GM12878 (cell line): Measurements from ENCODE around the gene CUEDC1. TPM values are rescaled to one million over a fixed set of nuclear protein-coding genes. Genes with fewer than 3 reads are reported as not detected.

Experiments
- ATAC-seq: fragments of 200-7000 bp; cut with Tn5 transposase; 3 replicates; pipeline ENCODE4 v1.9.1; 2020; ENCODE audit warnings: mild to moderate bottlenecking, moderate library complexity
- BruUV-seq: library from RNA; stranded (reverse); fragments of 400-500 nt; replicated peaks from 2 replicates; lab custom pipeline; 2021; lab: Mats Ljungman, UMichigan
- CTCF ChIA-PET: fragments of 300-600 bp; sonication (Branson Sonifier 250); formaldehyde crosslinking; extraction: SDS; loops from one replicate; lab custom pipeline; 2021; ENCODE audit warnings: inconsistent platforms; lab: Yijun Ruan, JAX
- POLR2A ChIA-PET: fragments of 350-600 bp; formaldehyde crosslinking; extraction: SDS; loops from one replicate; lab custom pipeline; 2021; ENCODE audit warnings: inconsistent platforms; lab: Charles Lee
- RAD21 ChIA-PET: fragments of 300-600 bp; sonication (Branson Sonifier 250); formaldehyde crosslinking; loops from one replicate; lab custom pipeline; 2023; ENCODE audit warnings: antibody characterized with exemption; ENCODE audit not compliant: unreplicated experiment; lab: Charles Lee
- SMC1A ChIA-PET: fragments of 300-600 bp; sonication (Branson Sonifier 250); formaldehyde crosslinking; loops from one replicate; lab custom pipeline; 2023; ENCODE audit not compliant: unreplicated experiment, uncharacterized antibody; lab: Charles Lee
- DNase-seq: peaks from one replicate; pipeline ENCODE4 v3.0.0-alpha.2; 2011; ENCODE audit warnings: low read depth, low spot score
- FAIRE-seq: peaks from 3 replicates; lab custom pipeline; 2011; peaks lifted over from hg19 to GRCh38; lab: Jason Lieb, UNC
- H2AFZ ChIP-seq: 2 replicates; pipeline ENCODE4 v1.6.0; 2011; ENCODE audit warnings: low read depth, low read length, control low read depth; ENCODE audit not compliant: control insufficient read depth
- H3K27ac ChIP-seq: 2 replicates; pipeline ENCODE4 v1.5.1; 2011; ENCODE audit warnings: control low read depth; ENCODE audit not compliant: control insufficient read depth, insufficient read depth
- H3K27me3 ChIP-seq, 2 experiments: replicated peaks in 1 of 2; 2 replicates each; pipeline versions ENCODE4 v1.6.0 to v1.6.1; 2011; ENCODE audit warnings: low read length in 1 of 2; ENCODE audit not compliant: control insufficient read depth in 2 of 2, insufficient read depth in 2 of 2
- H3K36me3 ChIP-seq, 2 experiments: 2 replicates each; pipeline ENCODE4 v1.5.1; 2011; ENCODE audit warnings: low read length in 1 of 2; ENCODE audit not compliant: control insufficient read depth in 2 of 2, insufficient read depth in 2 of 2
- H3K4me1 ChIP-seq: 2 replicates; pipeline ENCODE4 v1.6.1; 2011; ENCODE audit warnings: mild to moderate bottlenecking, low read length, moderate library complexity, mixed read lengths; ENCODE audit not compliant: control insufficient read depth, insufficient read depth
- H3K4me2 ChIP-seq: 2 replicates; pipeline ENCODE4 v1.6.0; 2011; ENCODE audit warnings: control low read depth; ENCODE audit not compliant: control insufficient read depth, insufficient read depth
- H3K4me3 ChIP-seq: fragments of 200-600 bp; sonication (generic); 2 replicates; pipeline ENCODE4 v1.5.1; 2016
- H3K79me2 ChIP-seq: 2 replicates; pipeline ENCODE4 v1.6.0; 2011; ENCODE audit warnings: low read length; ENCODE audit not compliant: control insufficient read depth, insufficient read depth
- H3K9ac ChIP-seq: 2 replicates; pipeline ENCODE4 v1.8.0; 2011; ENCODE audit warnings: low read length, control low read depth, mixed read lengths; ENCODE audit not compliant: control insufficient read depth, insufficient read depth
- H3K9me3 ChIP-seq: replicated peaks from 3 replicates; pipeline ENCODE4 v1.5.1; 2011; ENCODE audit warnings: mild to moderate bottlenecking, low read length; ENCODE audit not compliant: control insufficient read depth, insufficient read depth
- H4K20me1 ChIP-seq: 2 replicates; pipeline ENCODE4 v1.6.0; 2011; ENCODE audit not compliant: control insufficient read depth, insufficient read depth
- BMI1 ChIP-seq: fragments of 450-650 bp; IDR thresholded peaks from 2 replicates; pipeline ENCODE4 v1.6.1; 2016; ENCODE audit warnings: mild to moderate bottlenecking, moderate library complexity, borderline replicate concordance
- CREM ChIP-seq: IDR thresholded peaks from 2 replicates; pipeline ENCODE4 v1.6.1; 2014; ENCODE audit warnings: antibody characterized with exemption, low read depth
- E2F4 ChIP-seq: IDR thresholded peaks from 2 replicates; pipeline ENCODE4 v1.6.1; 2012; ENCODE audit warnings: low read depth, low read length, improper control_type of control experiment
- EGR1 ChIP-seq, 2 experiments: IDR thresholded peaks; 1 replicate in 1 of 2; 2 replicates in 1 of 2; pipeline ENCODE4 v1.6.1; 2011 to 2012; ENCODE audit warnings: low read depth in 2 of 2, low read length in 2 of 2, borderline replicate concordance in 1 of 2, mild to moderate bottlenecking in 1 of 2, moderate library complexity in 1 of 2
- FOS ChIP-seq: IDR thresholded peaks from 3 replicates; pipeline ENCODE4 v1.6.1; 2011; ENCODE audit warnings: borderline replicate concordance; ENCODE audit not compliant: insufficient read length; ENCODE audit errors: extremely low read depth
- FOXM1 ChIP-seq: IDR thresholded peaks from 2 replicates; pipeline ENCODE4 v1.6.1; 2012; ENCODE audit warnings: low read depth, mild to moderate bottlenecking, inconsistent platforms, low read length, moderate library complexity
- MTA2 ChIP-seq: fragments of 450-650 bp; IDR thresholded peaks from 2 replicates; pipeline ENCODE4 v1.6.1; 2016; ENCODE audit warnings: low read depth, mild to moderate bottlenecking, moderate library complexity
- PAX5 ChIP-seq: IDR thresholded peaks from 2 replicates; pipeline ENCODE4 v1.6.1; 2011; ENCODE audit warnings: low read depth, low read length, borderline replicate concordance
- PBX3 ChIP-seq: IDR thresholded peaks from 2 replicates; pipeline ENCODE4 v1.6.1; 2011; ENCODE audit warnings: mild to moderate bottlenecking, low read depth, low read length, moderate library complexity; ENCODE audit not compliant: insufficient replicate concordance
- SMAD5 ChIP-seq: IDR thresholded peaks from 2 replicates; pipeline ENCODE4 v1.6.1; 2016; ENCODE audit warnings: antibody characterized with exemption, low read depth
- TCF7 ChIP-seq: IDR thresholded peaks from 2 replicates; pipeline ENCODE4 v1.6.1; 2014; ENCODE audit warnings: antibody characterized with exemption, borderline replicate concordance
- ZBED1 ChIP-seq: IDR thresholded peaks from 2 replicates; pipeline ENCODE4 v1.6.1; 2016; ENCODE audit warnings: borderline replicate concordance
- ZNF592 ChIP-seq: fragments of 450-650 bp; IDR thresholded peaks from 2 replicates; pipeline ENCODE4 v1.6.1; 2017; ENCODE audit warnings: mild to moderate bottlenecking, moderate library complexity
- ZNF687 ChIP-seq: fragments of 450-650 bp; IDR thresholded peaks from 2 replicates; pipeline ENCODE4 v1.6.1; 2017; ENCODE audit warnings: mild to moderate bottlenecking, moderate library complexity
- WGBS: methylation state at CpG from one replicate; pipeline ENCODE4 v1.1.6; 2016; ENCODE audit warnings: low lambda C conversion rate; ENCODE audit not compliant: insufficient replicate concordance, insufficient coverage; ENCODE audit errors: missing lambda C conversion rate; 5-methylcytosine and 5-hydroxymethylcytosine counted together
- in situ Hi-C: fragments of 300-500 bp; cut with MboI; formaldehyde crosslinking; loops from 9 replicates; pipeline ENCODE4 v1.14.3; 2018; ENCODE audit warnings: mixed read lengths
- intact Hi-C: fragments of 100-400 bp; cut with micrococcal nuclease; formaldehyde crosslinking; loops from one replicate; pipeline ENCODE4 v1.14.2; 2022; ENCODE audit not compliant: unreplicated experiment
- polyA plus RNA-seq, 11 experiments: library from polyadenylated mRNA; depleted of rRNA in 4 of 11; unstranded in 6 of 11; stranded (reverse) in 5 of 11; fragments of >200 nt; fragmentation: Nextera tagmentation in 4 of 11; fragmentation: Illumina TruSeq in 1 of 11; extraction: Ambion mirVana in 4 of 11; extraction: Trizol in 1 of 11; gene quantifications; 1 replicate in 1 of 11; 2 replicates in 10 of 11; pipeline versions ENCODE4 v1.2.1 to v1.2.3, GENCODE V29; 2011 to 2016; ENCODE audit warnings: inconsistent platforms in 2 of 11, missing spikeins in 2 of 11, low read depth in 1 of 11
- total RNA-seq, 4 experiments: library from RNA; depleted of rRNA in 3 of 4; stranded (reverse); fragments of >200 nt in 3 of 4; fragmentation: Illumina TruSeq in 1 of 4; extraction: Trizol in 1 of 4; gene quantifications; 2 replicates each; pipeline versions ENCODE4 v1.2.1 to v1.2.3, GENCODE V29; 2013 to 2021

The CUEDC1 gene
- total and polyA plus RNA-seq, 10 of the 15 experiments (the other 5 are each of a cell fraction or from before 2014, with no cell fraction given): 0.24 to 7.4 (median 1.8) TPM

DNA sequence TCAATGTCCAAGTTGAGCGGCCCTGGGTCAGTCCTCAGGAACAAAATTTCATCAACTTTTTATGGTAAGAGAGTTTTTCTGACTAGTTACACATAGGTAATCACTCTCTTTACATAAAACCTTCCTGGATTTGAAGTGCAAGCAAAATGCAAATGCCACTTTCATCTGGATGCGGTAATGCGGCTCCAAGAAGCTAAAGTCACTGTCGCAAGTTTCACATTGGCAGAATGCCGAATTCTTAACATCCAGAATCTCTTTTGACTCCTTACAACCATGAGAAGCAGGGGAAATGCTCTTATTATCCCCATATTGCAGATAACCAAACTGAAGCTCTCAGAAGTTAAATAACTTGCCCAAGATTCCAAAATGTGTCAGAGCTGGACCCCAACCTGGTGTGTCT is 135.3 kb downstream of the CUEDC1 start:
- Histone ChIP-seq H3K4me1 (no peaks in the 10 kb centered on the region), H3K9me3 (no peaks in the 10 kb centered on the region), H3K27ac (no peak overlapping the region), H3K4me3 (no peak overlapping the region), H3K4me2 (no peak overlapping the region), H3K27me3 (no peaks in the 10 kb centered on the region; a peak in 1 of 4 replicates), H2AFZ (no peak overlapping the region), H4K20me1 (no peaks in the 10 kb centered on the region), H3K9ac (no peak overlapping the region), H3K36me3 (no peaks in the 10 kb centered on the region), H3K79me2 (no peaks in the 10 kb centered on the region)
- RAD21 ChIA-PET: no interaction called here
- CTCF ChIA-PET: interaction anchor here (7.2 kb wide), 1 partner anchor 12 kb away, joined by 55 read pairs; no protein-coding TSS in a partner anchor
- SMC1A ChIA-PET: no interaction called here
- 49% methylated on average over 5 of the region's 5 CpGs for WGBS
- DNase-seq (no peak), ATAC-seq (no peak), FAIRE-seq (no peak)
- in situ Hi-C loops (no loop called here), intact Hi-C loops (no loop called here)
- POLR2A ChIA-PET: no interaction called here
- no TSS peak for BruUV-seq
- TF ChIP-seq EGR1 (IDR thresholded peaks at IDR 0.05; ENCODE audit: borderline replicate concordance in 1 of 2, low read depth in 2 of 2, low read length in 2 of 2) (no peak), BMI1 (no peak), TCF7 (no peak), FOS (no peak), FOXM1 (no peak), E2F4 (no peak), PBX3 (no peak), MTA2 (no peak), PAX5 (no peak), CREM (no peak), ZBED1 (no peak), ZNF592 (no peak), ZNF687 (no peak), SMAD5 (no peak)
